ENCODE measurements around the gene CD300H.

Gene CD300H

GRCh38 chr17:74567397-74567796 lies at the start of gene CD300H:
Gene CD300H, minus strand, starts transcription at chr17:74567509.
- no peak for DNase-seq (ENCODE audit: low read depth in 2 of 2)

GRCh38 chr17:74616696-74617095 lies 49.4 kb upstream of the CD300H start:
- DNase-seq (ENCODE audit: low read depth in 2 of 2): no peak

DNA sequence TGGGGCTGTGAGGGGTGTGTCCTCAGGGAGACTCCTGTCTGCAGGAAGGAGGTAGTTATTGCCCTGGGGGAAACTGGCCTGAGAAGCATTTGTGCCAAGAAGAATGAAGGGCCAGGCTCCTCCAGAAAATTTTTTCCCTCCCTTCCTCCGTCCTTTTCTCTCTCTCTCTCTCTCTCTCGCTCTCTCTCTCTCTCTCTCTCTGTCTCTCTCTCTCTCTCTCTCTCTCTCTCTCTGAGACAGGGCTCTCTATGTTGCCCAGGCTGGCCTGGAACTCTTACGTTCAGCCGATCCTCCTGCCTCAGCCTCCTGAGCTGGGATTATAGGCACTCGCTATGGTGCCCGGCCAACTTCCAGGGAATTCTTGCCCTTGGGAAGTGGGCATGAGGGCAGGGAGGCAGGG lies 44.7 kb upstream of the CD300H start:
- DNase-seq (ENCODE audit: low read depth in 2 of 2): no peak

DNA sequence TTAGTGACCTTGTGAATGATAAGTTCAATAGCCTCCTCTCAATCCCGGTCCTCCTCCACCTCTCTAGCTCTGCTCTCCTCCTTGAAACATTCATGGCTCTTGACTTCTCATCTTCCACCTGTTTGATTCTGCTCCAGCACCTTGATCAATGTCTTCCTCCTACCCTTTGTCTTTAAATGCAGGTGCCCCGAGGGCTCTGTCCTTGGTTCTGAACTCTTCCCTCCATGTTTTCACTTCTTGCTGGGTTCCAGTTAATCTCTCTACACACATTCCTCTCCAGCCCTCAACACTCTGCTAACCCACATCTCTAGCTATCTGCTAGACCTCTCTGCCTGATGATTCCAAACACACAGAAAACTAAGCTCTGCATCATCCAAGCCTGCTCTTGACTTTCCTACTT lies 42.8 kb upstream of the CD300H start:
- no peak for DNase-seq (ENCODE audit: low read depth in 2 of 2)

DNA sequence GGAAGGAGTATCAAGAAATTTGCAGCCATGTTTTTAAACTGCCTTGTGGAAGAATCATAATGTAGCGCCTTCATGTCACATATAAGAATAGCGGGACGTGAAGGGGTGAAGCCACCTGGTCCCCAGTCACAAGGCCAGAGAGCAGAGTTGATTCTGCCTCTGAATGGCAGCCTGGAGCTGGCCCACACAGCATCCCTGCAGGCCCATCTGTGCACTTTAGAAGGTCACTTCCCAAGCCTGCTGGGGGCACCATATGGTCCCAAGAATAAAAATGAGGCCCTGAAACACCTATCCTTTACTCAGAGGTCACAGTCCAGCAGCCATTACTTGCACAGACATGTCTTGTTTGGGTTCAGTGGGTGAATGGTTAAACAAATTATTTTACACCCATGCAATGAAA lies 41.2 kb upstream of the CD300H start:
- DNase-seq (ENCODE audit: low read depth in 2 of 2): no peak

- DNase-seq (ENCODE audit: low read depth in 2 of 2): no peak
Measured at GRCh38 chr17:74607221-74607620, 39.9 kb upstream of the CD300H start.

DNA sequence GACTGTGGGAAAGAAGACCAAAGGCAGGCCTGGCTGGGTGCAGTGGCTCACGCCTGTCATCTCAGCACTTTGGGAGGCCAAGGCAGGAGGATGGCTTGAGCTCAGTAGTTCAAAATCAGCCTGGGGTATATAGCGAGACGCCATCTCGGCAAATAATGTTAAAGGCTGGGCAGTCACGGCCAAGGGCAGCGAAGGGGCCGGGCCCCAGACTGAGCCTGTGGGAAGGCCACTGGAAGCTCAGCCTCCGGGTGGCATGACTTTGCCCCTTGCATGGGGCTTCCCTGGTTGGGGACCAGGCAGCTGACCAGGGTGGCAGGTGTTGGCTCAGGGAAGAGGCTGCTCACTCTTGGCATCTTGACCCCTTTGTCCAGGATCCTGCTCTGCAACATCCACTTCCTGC lies 38.7 kb upstream of the CD300H start:
- DNase-seq (ENCODE audit: low read depth in 2 of 2): no peak

GRCh38 chr17:74605361-74605760 lies 38.1 kb upstream of the CD300H start:
- no peak for DNase-seq (ENCODE audit: low read depth in 2 of 2)

DNA sequence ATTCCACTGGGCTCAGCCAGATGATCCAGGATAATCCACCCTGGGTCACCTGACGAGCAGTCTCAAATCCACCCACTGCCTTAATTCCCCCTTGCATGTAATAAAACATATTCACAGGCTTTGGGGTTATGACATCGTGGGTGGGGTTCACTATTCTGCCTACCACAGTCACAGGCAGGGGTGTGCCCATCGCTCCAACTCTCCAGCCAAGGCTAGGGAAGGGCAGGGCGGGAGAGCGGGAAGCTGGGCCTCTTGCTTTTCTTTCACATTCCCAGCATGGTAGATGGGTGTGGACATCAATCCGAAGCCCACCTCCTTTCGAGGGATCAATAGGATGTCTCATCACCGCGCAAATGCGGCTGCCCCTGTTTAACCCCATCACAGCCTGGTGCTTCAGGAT lies 37.5 kb upstream of the CD300H start:
- no peak for DNase-seq (ENCODE audit: low read depth in 2 of 2)

- DNase-seq (ENCODE audit: low read depth in 2 of 2): no peak
Measured at GRCh38 chr17:74604200-74604599, 36.9 kb upstream of the CD300H start.

GRCh38 chr17:74603746-74604145 lies 36.4 kb upstream of the CD300H start:
- DNase-seq (ENCODE audit: low read depth in 2 of 2): no peak

- DNase-seq (ENCODE audit: low read depth in 2 of 2): no peak
Measured at GRCh38 chr17:74603037-74603635, 35.8 kb upstream of the CD300H start.

DNA sequence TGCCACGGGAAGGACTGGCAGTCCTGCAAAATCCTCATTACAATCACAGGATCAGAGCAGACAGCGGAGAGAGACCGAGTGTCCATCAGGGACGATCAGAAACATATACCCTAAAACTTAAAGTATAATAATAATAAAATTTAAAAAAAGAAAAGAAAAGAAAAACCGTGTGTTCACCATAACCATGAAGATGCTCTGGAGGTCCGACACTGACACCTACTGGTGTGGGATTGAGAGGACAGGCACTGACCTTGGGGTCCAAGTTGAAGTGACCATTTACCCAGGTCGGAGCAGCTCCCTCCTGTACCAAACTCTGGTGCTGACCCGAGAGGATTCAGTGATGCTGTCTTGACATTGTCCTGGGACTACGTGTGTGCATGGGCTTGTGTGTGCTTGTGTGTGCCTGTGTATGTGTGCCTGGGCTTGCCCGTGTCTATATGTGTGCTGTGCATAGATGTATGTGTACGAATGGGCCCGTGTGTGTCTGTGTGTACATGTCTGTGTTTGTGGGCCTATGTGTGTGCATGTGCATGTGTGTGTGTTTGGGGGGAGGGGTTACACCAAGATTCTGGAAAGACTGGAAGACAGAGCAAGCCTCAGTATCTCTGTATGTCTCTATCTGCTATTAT lies 34.7 kb upstream of the CD300H start:
- no peak for DNase-seq (ENCODE audit: low read depth in 2 of 2)

GRCh38 chr17:74599448-74599939 lies 32.2 kb upstream of the CD300H start:
- DNase-seq (ENCODE audit: low read depth in 2 of 2): no peak

DNA sequence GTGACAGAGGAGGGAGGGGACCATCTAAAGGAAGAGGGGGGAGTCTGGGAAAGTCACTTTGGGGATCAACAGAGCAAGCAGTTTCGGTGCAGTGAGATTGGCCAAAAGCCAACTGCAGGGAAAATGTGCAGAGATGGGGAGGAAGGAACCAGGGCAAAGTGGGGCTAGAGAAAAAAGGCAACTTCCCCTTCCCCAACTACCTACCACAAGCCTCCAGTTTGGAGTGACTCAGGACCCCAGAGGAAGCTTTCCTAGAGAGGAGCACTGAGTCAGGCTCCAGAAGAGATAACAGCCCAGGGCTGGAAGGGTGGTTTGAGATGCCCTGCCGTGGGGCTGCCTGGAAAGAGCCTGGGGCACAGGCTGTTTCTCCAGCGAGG lies 31.7 kb upstream of the CD300H start:
- DNase-seq (ENCODE audit: low read depth in 2 of 2): no peak

DNA sequence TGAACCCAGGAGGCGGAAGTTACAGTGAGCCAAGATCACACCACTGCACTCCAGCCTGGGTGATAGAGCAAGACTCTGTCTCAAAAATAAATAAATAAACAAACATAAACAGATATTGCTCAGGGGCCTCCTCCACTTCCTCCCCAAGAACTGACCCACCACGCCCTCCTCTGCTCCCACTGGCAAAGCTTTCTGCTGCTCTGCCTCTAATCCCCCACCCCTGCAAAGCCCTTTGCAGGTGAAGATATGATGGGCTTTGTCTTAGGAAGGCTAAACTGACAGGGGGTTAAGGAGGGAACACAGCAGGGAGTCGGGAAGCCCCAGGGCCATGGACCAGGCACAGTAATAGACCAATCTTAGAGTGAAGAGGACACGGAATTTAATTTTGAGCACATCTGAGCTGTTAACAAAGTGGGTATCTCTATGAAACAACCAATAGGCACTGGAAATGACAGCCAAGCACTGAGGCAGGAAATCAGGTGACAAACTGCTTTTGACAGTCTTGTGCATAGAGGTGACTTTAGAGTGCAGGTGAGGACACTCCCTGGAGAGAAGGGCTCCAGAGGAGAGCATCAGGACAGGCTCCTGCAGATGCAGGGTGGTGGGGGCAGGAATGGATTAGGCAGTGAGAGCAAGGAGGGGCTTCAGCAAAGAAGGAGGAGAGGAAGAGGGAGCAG lies 31.2 kb upstream of the CD300H start:
- no peak for DNase-seq (ENCODE audit: low read depth in 2 of 2)

DNA sequence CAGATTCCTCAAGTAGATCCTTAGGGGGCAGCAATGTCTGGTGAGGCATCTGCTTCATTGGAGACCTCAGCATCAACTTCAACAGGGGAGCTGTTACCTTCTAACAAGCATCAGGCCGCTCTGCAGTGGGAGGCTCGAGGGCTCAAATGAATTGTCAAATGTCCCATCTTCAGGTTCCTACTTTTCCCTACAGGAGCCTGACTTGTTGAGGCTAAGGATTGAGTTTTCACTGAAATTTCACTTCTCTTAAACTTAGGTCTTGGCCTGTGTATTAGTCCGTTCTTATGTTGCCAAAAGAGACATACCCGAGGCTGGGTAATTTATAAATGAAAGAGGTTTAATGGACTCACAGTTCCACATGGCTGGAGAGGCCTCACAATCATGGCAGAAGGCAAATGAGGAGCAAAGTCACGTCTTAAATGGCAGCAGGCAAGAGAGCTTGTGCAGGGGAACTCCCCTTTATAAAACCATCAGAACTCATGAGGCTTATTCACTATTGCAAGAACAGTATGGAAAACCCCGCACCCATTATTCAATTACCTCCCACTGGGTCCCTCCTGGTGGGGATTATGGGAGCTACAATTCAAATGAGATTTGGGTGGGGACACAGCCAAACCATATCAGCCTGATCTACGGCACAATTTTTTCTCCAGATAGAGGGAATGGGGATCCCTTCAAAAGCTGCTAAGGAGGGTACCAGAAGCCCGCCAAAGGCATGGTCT lies 29.9 kb upstream of the CD300H start:
- no peak for DNase-seq (ENCODE audit: low read depth in 2 of 2)

DNA sequence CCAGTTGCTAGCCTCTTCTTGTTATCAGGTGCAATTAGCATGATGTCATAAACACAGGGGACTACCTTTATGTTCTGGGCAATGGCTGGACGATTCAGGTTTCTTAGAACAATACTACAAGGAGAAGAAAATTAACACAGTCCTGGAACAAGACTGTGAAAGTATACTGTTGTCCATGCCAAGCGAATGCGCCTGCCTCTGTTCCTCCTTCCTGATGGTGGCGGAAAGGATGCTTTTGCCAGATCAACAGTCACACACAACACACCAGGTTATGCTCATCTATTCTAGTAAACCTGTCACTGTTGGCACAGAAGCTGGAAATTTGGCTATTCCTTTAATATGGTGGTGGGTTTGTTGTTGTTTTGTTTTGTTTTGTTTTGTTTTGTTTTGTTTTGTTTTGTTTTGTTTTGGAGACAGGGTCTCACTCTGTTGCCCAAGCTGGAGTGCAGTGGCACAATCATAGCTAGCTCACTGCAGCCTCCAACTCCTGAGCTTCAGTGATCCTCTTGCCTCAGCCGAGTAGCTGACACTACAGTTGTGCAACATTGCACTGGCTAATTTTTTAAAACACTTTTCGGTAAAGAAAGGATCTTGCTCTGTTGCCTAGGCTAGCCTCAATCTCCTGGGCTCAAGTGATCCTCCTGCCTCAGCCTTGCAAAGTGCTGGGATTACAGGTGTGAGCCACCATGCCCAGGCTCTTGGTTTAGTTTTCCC lies 27.9 kb upstream of the CD300H start:
- DNase-seq (ENCODE audit: low read depth in 2 of 2): no peak

DNA sequence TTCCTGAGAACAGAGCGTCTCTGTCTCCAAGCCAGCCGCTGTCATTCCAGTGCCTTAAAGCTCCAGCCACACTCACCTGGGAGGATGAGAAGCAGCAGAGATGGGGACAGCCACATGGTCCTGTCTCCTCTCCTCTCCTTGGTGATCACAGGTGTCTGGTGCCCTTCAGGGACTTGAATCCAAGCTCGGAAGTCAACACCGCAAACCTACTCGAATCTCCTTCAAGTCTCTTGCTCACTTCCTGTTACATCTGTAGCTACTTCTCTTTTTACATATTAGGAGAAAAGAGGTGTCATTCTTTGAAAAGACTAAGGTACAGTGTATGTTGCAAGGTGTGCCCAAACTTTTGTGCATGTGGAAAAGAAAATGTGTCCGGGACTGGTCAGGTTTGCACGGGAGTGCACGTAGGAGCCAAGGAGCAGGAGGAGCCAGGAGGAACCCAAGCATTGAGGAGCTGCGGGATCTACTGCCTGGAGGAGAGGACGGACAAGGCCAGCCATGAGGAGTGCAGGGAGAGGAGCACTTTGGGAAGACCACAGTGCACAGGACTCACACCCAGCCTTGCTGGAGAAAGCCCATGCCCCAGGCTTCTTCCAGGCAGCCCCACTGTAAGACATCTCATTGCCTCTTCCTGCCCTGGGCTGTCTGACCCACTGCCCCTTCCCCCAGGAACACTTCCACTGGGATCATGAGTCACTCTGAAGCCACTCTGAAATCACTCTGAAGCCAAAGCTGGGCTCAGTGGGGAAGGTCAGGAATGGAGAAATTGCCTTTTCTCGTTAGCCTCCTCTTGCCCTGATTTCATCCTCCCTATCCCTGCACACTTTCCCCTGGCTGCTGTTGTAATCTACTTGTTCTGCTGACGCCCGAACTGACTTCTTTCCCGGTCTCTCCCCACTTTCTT lies 25.0 kb upstream of the CD300H start, which contains the start of gene CD300LD:
Gene CD300LD (minus strand): TSS at position 197 of the 904 bp plus-strand sequence. CDS start 81 bp downstream, at position 116.
- no peak for DNase-seq (ENCODE audit: low read depth in 2 of 2)

DNA sequence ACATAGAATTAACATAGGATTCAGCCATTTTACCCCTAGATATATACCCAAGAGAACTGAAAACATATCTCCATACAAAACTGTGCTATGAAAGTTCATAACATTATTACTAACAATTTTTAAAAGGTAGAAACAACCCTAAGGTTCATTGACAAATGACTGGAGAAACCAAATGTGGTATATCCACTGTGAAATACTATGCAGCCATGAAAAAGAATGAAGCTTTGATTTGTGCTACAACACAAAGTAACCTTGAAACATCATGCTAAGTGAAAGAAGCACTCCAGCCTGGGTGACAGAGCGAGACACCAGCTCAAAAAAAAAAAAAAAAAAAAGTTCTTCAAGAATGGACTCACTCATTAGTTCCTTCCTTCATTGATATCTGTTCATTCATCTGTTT lies 24.2 kb upstream of the CD300H start:
- DNase-seq (ENCODE audit: low read depth in 2 of 2): no peak

DNA sequence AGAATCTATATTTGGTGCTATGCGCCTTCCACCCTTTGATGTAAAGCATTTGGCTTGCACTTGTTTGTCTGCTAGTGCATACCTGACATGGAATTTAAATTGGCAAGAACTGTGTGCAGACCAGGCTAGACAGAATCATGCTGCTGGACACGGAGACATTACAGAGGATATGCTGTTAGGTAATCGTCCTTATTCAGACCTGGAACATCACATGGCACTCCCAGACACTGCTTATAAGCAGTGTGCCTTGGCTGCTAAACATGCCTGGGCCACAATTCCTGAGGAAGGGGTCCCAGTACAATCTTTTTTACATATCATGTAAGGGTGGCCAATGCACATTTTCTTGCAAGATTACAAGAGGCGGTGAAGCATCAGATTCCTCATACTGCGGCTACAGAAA lies 18.4 kb upstream of the CD300H start:
- DNase-seq (ENCODE audit: low read depth in 2 of 2): no peak
